ENCODE results near the gene KIAA1328. TPM values are rescaled to one million over a fixed set of nuclear protein-coding genes. Genes with fewer than 3 reads are reported as not detected.

The KIAA1328 gene
- total and polyA plus RNA-seq, 2 donors (not counting 3 experiments of a cell fraction or from before 2014, with no cell fraction given), result 2.7 to 6.5 TPM

DNA sequence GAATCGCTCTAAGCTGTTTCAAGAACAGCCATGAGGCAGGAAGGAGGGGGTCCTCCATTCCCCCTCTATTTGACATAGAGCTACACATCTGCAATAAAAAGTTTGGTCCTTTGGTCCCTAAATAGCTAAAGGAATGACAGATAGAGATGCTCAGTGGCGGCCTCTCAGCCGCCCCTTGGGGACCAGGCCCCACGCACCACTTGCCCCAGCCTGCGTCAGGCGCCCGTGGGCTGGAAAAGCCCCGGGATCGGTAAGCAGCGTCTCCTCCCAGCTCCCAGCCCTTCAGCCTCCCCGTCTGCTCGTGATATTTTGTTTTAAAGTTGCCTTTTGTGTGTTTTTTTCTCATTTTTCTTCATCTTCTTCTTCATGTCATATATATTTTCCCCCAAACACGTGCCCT is 415.7 kb downstream of the KIAA1328 start:
- POLR2A ChIA-PET, result no interaction called here

More for the DNA sequence above, 415.7 kb downstream of the KIAA1328 start:
- Histone ChIP-seq H3K9me3 (replicated peaks; ENCODE audit: control insufficient read depth, insufficient read depth, low read length) (no peaks in the 10 kb centered on the region), H3K4me1 (ENCODE audit: control insufficient read depth, extremely low read depth, insufficient read depth, low read length) (no peaks in the 10 kb centered on the region), H3K79me2 (ENCODE audit: control insufficient read depth, insufficient read depth, low read length) (no peaks in the 10 kb centered on the region), H4K20me1 (replicated peaks; ENCODE audit: control insufficient read depth, extremely low read depth, insufficient read depth, low read length) (no peaks in the 10 kb centered on the region), H3K27ac (ENCODE audit: insufficient read depth, low read depth, low read length) (no peak overlapping the region), H3K9me1 (replicated peaks; ENCODE audit: control insufficient read depth, extremely low read depth, insufficient read depth, low read length) (no peaks in the 10 kb centered on the region), H2AFZ (ENCODE audit: low read depth, low read length) (no peak overlapping the region), H3K9ac (replicated peaks; ENCODE audit: extremely low read depth, insufficient read depth, low read length) (no peak overlapping the region), H3K4me3 (replicated peaks in 1 of 3; ENCODE audit: insufficient read depth in 1 of 3, low read depth in 1 of 3, low read length in 3 of 3) (no peak overlapping the region), H3K36me3 (ENCODE audit: control insufficient read depth in 2 of 2, extremely low read depth in 1 of 2, insufficient read depth in 2 of 2, low read length in 2 of 2) (no peaks in the 10 kb centered on the region), H3K4me2 (ENCODE audit: insufficient read depth, low read length) (no peak overlapping the region), H3K27me3 (ENCODE audit: control insufficient read depth in 2 of 2, insufficient read depth in 2 of 2, low read length in 2 of 2) (peaks cover 11 to 25% of the 10 kb centered on the region in 2 experiments)
- dilution Hi-C loops (cut with MboI; ENCODE audit: extremely low pct_ligation_motif_present, low sequenced_read_pairs) (no loop called here), intact Hi-C loops (cut with micrococcal nuclease) (no loop called here)
- no peak for FAIRE-seq
- CTCF ChIA-PET, result no interaction called here
- DNase-seq (ENCODE audit: low read depth, low spot score), result no peak
- TF ChIP-seq FOS (IDR thresholded peaks at IDR 0.05; ENCODE audit: borderline replicate concordance, insufficient read depth, low read length) (no peak), MAX (IDR thresholded peaks at IDR 0.05; ENCODE audit: insufficient read depth, insufficient read length) (no peak), POLR2AphosphoS5 (IDR thresholded peaks at IDR 0.05; ENCODE audit: insufficient read depth, low read depth, low read length) (no peak), POLR2A (IDR thresholded peaks at IDR 0.05; ENCODE audit: low read depth, low read length) (no peak), EZH2 (IDR thresholded peaks at IDR 0.05; ENCODE audit: borderline replicate concordance, low read depth, low read length, severe bottlenecking) (no peak), GATA2 (IDR thresholded peaks at IDR 0.05; ENCODE audit: insufficient read depth, insufficient read length, low read depth, low read length) (no peak), MYC (IDR thresholded peaks at IDR 0.05; ENCODE audit: low read depth, low read length) (no peak), JUN (IDR thresholded peaks at IDR 0.05; ENCODE audit: borderline replicate concordance, insufficient read depth, insufficient read length, low read depth) (no peak)
- TF ChIP-seq, protein P1, sequence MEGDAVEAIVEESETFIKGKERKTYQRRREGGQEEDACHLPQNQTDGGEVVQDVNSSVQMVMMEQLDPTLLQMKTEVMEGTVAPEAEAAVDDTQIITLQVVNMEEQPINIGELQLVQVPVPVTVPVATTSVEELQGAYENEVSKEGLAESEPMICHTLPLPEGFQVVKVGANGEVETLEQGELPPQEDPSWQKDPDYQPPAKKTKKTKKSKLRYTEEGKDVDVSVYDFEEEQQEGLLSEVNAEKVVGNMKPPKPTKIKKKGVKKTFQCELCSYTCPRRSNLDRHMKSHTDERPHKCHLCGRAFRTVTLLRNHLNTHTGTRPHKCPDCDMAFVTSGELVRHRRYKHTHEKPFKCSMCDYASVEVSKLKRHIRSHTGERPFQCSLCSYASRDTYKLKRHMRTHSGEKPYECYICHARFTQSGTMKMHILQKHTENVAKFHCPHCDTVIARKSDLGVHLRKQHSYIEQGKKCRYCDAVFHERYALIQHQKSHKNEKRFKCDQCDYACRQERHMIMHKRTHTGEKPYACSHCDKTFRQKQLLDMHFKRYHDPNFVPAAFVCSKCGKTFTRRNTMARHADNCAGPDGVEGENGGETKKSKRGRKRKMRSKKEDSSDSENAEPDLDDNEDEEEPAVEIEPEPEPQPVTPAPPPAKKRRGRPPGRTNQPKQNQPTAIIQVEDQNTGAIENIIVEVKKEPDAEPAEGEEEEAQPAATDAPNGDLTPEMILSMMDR (IDR thresholded peaks at IDR 0.05; ENCODE audit: extremely low read depth in 1 of 2, insufficient read depth in 1 of 2, low read depth in 1 of 2, low read length in 2 of 2), result no peak
- no TSS peak for BruUV-seq (replicated peaks)
